Bronchial epithelial cell (primary cell): ENCODE measurements around the gene TLCD3B. TPM values are rescaled to one million over a fixed set of nuclear protein-coding genes. Genes with fewer than 3 reads are reported as not detected.

ENCODE experiments used
- DNase-seq: peaks from one replicate; pipeline ENCODE4 v3.0.0-alpha.2; 2010; ENCODE audit warnings: low read depth
- FAIRE-seq: peaks from 2 replicates; lab custom pipeline; 2011; peaks lifted over from hg19 to GRCh38; lab: Jason Lieb, UNC
- H3K27me3 ChIP-seq: 2 replicates; pipeline ENCODE4 v1.5.1; 2011; ENCODE audit warnings: low read length; ENCODE audit not compliant: control insufficient read depth, insufficient read depth
- H3K36me3 ChIP-seq: 2 replicates; pipeline ENCODE4 v1.5.1; 2011; ENCODE audit warnings: low read length; ENCODE audit not compliant: control insufficient read depth, insufficient read depth
- H3K4me3 ChIP-seq: 2 replicates; pipeline ENCODE4 v1.5.1; 2011; ENCODE audit warnings: mild to moderate bottlenecking, low read depth, low read length, control low read depth
- CTCF ChIP-seq: IDR thresholded peaks from 2 replicates; pipeline ENCODE4 v1.5.1; 2011; ENCODE audit warnings: mild to moderate bottlenecking, moderate library complexity, low read length, control low read depth, inconsistent platforms; ENCODE audit not compliant: insufficient read depth, severe bottlenecking
- total RNA-seq: library from RNA; depleted of rRNA; stranded (reverse); fragments of >200 nt; gene quantifications from 2 replicates; pipeline ENCODE4 v1.2.1, GENCODE V29; 2014

The TLCD3B gene
- total RNA-seq, 1 donor from 2014 or later = not detected

GRCh38 chr16:29985271-29985811 lies 45.7 kb downstream of the TLCD3B start:
- FAIRE-seq (no peak), DNase-seq (no peak)
- H3K4me3 ChIP-seq = no peak overlapping the region
- H3K27me3 ChIP-seq = no peaks in the 10 kb centered on the region
- peaks cover 45% of the 10 kb centered on the region for H3K36me3 ChIP-seq
- no peak for TF ChIP-seq CTCF

DNA sequence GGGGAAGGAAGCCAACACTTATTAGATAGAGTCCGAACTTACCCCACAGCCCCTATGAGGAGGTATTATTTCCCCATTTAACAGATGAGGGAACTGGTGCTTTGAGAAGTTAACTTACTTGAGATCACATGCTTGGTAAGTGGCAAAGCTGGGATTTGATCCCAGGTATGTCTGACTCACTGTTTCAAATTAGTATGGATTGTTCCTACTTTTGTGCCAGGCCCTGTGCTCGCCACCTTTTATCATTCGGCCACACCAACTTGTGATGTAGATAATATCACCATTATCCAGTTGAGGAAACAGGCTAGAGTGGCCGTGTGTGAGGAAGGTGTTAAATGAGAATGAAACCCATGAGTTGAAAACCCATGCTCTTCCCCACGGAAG lies 46.3 kb downstream of the TLCD3B start:
- Histone ChIP-seq H3K27me3 (no peaks in the 10 kb centered on the region), H3K4me3 (no peak overlapping the region), H3K36me3 (peaks cover 49% of the 10 kb centered on the region)
- no peak for FAIRE-seq
- TF ChIP-seq CTCF = no peak
- no peak for DNase-seq

DNA sequence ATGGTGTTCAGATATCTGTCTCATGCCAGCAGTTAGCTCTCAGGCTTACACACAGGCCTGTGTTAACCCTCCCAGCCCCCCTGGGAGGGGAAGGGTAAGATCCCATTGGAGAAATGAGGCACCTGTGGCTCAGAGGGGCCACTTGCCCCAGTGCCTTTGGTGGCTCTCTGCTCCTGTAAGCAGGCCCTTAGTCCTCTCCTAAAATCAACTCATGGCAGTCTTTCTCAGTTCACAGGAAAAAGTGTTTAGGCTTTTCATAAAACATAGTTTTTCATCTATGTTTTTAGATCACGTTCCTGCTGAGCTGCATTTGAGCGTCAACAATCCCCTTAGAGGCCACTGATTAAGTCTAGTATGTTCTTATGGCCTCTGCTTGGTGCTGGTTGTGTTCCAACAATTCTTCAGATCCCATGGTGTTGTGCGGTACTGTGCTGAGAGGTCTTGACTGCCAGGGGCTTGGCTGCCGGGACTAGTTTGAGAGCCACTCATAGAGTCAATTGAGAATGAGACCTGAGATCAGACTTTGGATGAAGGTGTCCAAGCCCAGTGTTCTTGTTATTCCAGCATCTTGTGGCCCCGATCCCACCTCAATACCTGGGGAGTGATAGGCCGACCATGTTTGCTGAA lies 46.8 kb downstream of the TLCD3B start:
- FAIRE-seq (no peak), DNase-seq (no peak)
- peaks cover 47% of the 10 kb centered on the region for H3K36me3 ChIP-seq
- H3K27me3 ChIP-seq = no peaks in the 10 kb centered on the region
- no peak for TF ChIP-seq CTCF
- H3K4me3 ChIP-seq = no peak overlapping the region

- Histone ChIP-seq H3K4me3 (no peak overlapping the region), H3K27me3 (no peaks in the 10 kb centered on the region), H3K36me3 (peaks cover 54% of the 10 kb centered on the region)
- no peak for TF ChIP-seq CTCF
- no peak for DNase-seq
- FAIRE-seq = no peak
Measured at GRCh38 chr16:29983420-29984136, 47.5 kb downstream of the TLCD3B start.

GRCh38 chr16:29982560-29983419 lies 48.3 kb downstream of the TLCD3B start:
- no peaks in the 10 kb centered on the region for H3K27me3 ChIP-seq
- TF ChIP-seq CTCF = no peak
- no peak for FAIRE-seq
- H3K4me3 ChIP-seq = no peak overlapping the region
- DNase-seq = no peak
- peaks cover 58% of the 10 kb centered on the region for H3K36me3 ChIP-seq
